ENCODE data around the gene HOXA7. TPM values are rescaled to one million over a fixed set of nuclear protein-coding genes. Genes with fewer than 3 reads are reported as not detected.

HOXA7 gene
- total RNA-seq, 4 donors from 2014 or later = 7.0 to 22.9 (median 12.8) TPM

GRCh38 chr7:27126596-27127327 is 29.7 kb downstream of the HOXA7 start:
- Histone ChIP-seq H3K27me3 (no peaks in the 10 kb centered on the region), H3K4me1 (peaks cover 42 to 90% (median 77%) of the 10 kb centered on the region in 4 donors), H3K9me3 (no peaks in the 10 kb centered on the region), H3K27ac (peak overlapping the region in 3 of 4 donors; percentile 94 to 99 (median 98)), H3K36me3 (no peaks in the 10 kb centered on the region), H3K4me3 (no peak overlapping the region)
- no peak for DNase-seq
- in situ Hi-C loops (cut with MboI; ENCODE audit: low pct_ligation_motif_present in 1 of 4, low pct_unique_long_range_greater_than_20kb in 1 of 4, low sequenced_read_pairs in 3 of 4) (no loop called here), intact Hi-C loops (cut with DNase I; ENCODE audit: low total_unique reads) (no loop called here)
- TF ChIP-seq POLR2AphosphoS5 (IDR thresholded peaks at IDR 0.05) = no peak
- TF ChIP-seq EP300 (IDR thresholded peaks at IDR 0.05; ENCODE audit: low read depth) = no peak
- TF ChIP-seq CTCF (IDR thresholded peaks at IDR 0.05) = no peak
- no peak for TF ChIP-seq POLR2A (IDR thresholded peaks at IDR 0.05)
- 24 to 29% methylated on average over 3 of the region's 3 CpGs for WGBS, 2 donors (ENCODE audit: low coverage in 1 of 2)

GRCh38 chr7:27125986-27126394 is 30.5 kb downstream of the HOXA7 start:
- Histone ChIP-seq H3K27ac (peak overlapping the region; percentile 90 to 96 (median 92)), H3K4me3 (no peak overlapping the region), H3K9me3 (no peaks in the 10 kb centered on the region), H3K36me3 (no peaks in the 10 kb centered on the region), H3K4me1 (peaks cover 37 to 90% (median 77%) of the 10 kb centered on the region in 4 donors), H3K27me3 (no peaks in the 10 kb centered on the region)
- intact Hi-C loops (cut with DNase I; ENCODE audit: low total_unique reads) = no loop called here
- DNase-seq = no peak
- 41 to 48% methylated on average over 4 to 5 of the region's 5 CpGs for WGBS, 2 donors (ENCODE audit: low coverage in 1 of 2)
- in situ Hi-C loops (cut with MboI; ENCODE audit: low pct_ligation_motif_present in 1 of 4, low pct_unique_long_range_greater_than_20kb in 1 of 4, low sequenced_read_pairs in 3 of 4) = no loop called here
- TF ChIP-seq POLR2A (IDR thresholded peaks at IDR 0.05) = no peak
- no peak for TF ChIP-seq POLR2AphosphoS5 (IDR thresholded peaks at IDR 0.05)
- no peak for TF ChIP-seq EP300 (IDR thresholded peaks at IDR 0.05; ENCODE audit: low read depth)
- no peak for TF ChIP-seq CTCF (IDR thresholded peaks at IDR 0.05)

GRCh38 chr7:27124902-27125689 is 31.4 kb downstream of the HOXA7 start:
- Histone ChIP-seq H3K9me3 (no peaks in the 10 kb centered on the region), H3K4me1 (peaks cover 45 to 99% (median 86%) of the 10 kb centered on the region in 4 donors), H3K27me3 (no peaks in the 10 kb centered on the region), H3K36me3 (no peaks in the 10 kb centered on the region), H3K4me3 (peak overlapping the region in 1 of 4 donors; percentile 19), H3K27ac (peak overlapping the region; percentile 90 to 96 (median 92))
- DNase-seq = no peak
- WGBS, 2 donors (ENCODE audit: low coverage in 1 of 2) = 29 to 59% methylated on average over 1 to 8 of the region's 8 CpGs
- in situ Hi-C loops (cut with MboI; ENCODE audit: low pct_ligation_motif_present in 1 of 4, low pct_unique_long_range_greater_than_20kb in 1 of 4, low sequenced_read_pairs in 3 of 4) = no loop called here
- intact Hi-C loops (cut with DNase I; ENCODE audit: low total_unique reads) = no loop called here
- peak in 2 of 3 donors; percentile 23 to 24 for TF ChIP-seq POLR2AphosphoS5 (IDR thresholded peaks at IDR 0.05)
- TF ChIP-seq CTCF (IDR thresholded peaks at IDR 0.05) = no peak
- TF ChIP-seq EP300 (IDR thresholded peaks at IDR 0.05; ENCODE audit: low read depth) = no peak
- TF ChIP-seq POLR2A (IDR thresholded peaks at IDR 0.05) = no peak
